Measurements from ENCODE around the gene CANT1.

DNA sequence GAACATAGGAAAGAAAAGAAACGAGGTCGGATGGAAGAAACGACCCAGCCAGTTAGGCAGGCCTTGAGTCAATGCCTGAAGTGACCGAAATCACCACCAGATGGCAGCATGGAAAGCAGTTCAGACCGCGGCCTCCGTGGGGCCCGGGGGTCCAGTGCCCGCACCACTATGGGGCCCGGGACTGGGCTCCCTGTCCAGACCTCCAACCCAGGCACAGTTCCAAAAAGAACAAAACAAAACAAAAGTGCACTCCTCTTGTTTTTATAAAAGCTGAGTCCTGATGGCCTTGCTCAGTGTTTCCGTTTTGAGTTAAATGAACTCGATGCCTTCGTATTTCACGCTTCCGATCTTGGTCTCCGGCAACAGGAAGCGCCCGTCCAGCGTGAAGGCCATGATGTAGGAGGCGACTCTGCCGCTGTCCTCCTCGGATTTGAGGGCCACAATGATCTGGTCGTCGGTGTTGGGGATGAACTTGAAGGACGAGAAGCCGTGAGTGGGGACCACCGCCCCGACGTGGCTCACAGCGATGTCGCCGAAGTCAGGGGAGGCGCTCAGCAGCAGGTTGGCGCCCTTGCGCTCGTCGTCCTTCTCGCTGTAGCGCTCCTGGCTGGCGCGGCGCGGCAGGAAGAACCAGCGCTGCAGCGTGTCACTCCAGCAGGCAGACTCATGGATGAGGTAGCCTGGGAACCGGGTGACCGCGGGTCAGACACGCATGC, 16.2 kb downstream of the CANT1 start:
- TF ChIP-seq, protein P1, sequence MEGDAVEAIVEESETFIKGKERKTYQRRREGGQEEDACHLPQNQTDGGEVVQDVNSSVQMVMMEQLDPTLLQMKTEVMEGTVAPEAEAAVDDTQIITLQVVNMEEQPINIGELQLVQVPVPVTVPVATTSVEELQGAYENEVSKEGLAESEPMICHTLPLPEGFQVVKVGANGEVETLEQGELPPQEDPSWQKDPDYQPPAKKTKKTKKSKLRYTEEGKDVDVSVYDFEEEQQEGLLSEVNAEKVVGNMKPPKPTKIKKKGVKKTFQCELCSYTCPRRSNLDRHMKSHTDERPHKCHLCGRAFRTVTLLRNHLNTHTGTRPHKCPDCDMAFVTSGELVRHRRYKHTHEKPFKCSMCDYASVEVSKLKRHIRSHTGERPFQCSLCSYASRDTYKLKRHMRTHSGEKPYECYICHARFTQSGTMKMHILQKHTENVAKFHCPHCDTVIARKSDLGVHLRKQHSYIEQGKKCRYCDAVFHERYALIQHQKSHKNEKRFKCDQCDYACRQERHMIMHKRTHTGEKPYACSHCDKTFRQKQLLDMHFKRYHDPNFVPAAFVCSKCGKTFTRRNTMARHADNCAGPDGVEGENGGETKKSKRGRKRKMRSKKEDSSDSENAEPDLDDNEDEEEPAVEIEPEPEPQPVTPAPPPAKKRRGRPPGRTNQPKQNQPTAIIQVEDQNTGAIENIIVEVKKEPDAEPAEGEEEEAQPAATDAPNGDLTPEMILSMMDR (IDR thresholded peaks at IDR 0.05) = peak; percentile 65 to 76 (median 70)
- TF ChIP-seq POLR2A (IDR thresholded peaks at IDR 0.05) = no peak

Measured in ovary (tissue), 3 donors.